ENCODE results near the gene TNFAIP1.
"Not testable (repeated sequence)": the region's sequence is repeated elsewhere in the genome, so short reads cannot be mapped to it uniquely, and the experiment has no call there.

The TNFAIP1 gene

GRCh38 chr17:28335201-28335958, at the start of gene TNFAIP1, which contains the start of gene IFT20:
TSS of gene TNFAIP1 (plus strand) at chr17:28335761. CDS start at chr17:28339522, 3,761 bp downstream.
TSS of gene IFT20 (minus strand) at chr17:28335472. CDS start at chr17:28331985, 3,487 bp downstream.
- peak within 1 kb of the TSS; percentile 64 for H3K27ac ChIP-seq
- H3K9ac ChIP-seq, result peak within 1 kb of the TSS; percentile 84
- no peaks in the 10 kb centered on the region for H3K27me3 ChIP-seq
- no peaks in the 10 kb centered on the region for H3K9me3 ChIP-seq
- peaks cover 76% of the 10 kb centered on the region for H4K20me1 ChIP-seq
- H3K4me2 ChIP-seq, result peak within 1 kb of the TSS; percentile 98
- H3K4me1 ChIP-seq, result peaks cover 25% of the 10 kb centered on the region
- TF ChIP-seq Cebpa-rat (IDR thresholded peaks at IDR 0.05), result no peak
- peak within 1 kb of the TSS; percentile 93 for H3K4me3 ChIP-seq
- H3K36me3 ChIP-seq, result peaks cover 37% of the 10 kb centered on the region

DNA sequence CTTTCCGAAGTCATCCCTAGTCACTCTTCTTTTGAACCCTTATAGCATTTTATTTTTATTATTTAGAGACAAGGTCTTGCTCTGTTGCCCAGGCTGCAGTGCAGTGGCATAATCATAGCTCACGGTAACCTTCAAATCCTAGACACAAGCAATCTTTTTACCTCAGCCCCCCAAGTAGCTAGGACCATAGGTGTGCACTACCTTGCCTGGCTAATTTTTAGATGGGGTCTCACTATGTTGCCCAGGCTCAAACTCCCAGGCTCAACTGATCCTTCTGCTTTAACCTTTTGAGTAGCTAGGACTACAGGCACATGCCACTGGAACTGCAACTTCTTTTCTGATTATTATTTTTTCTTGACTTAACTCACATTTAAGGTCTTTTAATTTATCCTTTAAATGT, 49.6 kb upstream of the TNFAIP1 start:
- no peaks in the 10 kb centered on the region for H3K4me1 ChIP-seq
- no peaks in the 10 kb centered on the region for H4K20me1 ChIP-seq
- no peak overlapping the region for H3K9ac ChIP-seq
- H3K27me3 ChIP-seq, result peaks cover 7% of the 10 kb centered on the region
- no peak for TF ChIP-seq Cebpa-rat (IDR thresholded peaks at IDR 0.05)
- H3K27ac ChIP-seq, result no peak overlapping the region
- H3K9me3 ChIP-seq, result no peaks in the 10 kb centered on the region
- H3K4me3 ChIP-seq, result no peak overlapping the region
- no peaks in the 10 kb centered on the region for H3K36me3 ChIP-seq
- H3K4me2 ChIP-seq, result no peak overlapping the region

DNA sequence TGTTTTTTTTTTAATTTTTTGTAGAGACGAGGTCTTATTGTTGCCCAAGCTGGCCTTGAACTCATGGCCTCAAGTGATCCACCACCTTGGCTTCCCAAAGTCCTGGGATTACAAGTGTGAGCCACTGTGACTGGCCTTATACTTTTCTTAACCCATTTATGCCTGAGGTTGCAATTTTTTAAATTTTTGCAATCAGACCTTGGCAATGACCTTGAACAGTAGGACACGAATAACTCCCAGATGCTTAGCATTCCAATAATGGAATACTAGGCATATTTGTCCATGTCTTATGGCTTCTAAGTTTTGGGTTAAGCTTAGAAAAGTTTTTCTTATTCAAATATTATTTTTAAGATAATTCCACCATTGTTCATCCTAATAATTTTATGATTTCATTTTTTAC, 44.9 kb upstream of the TNFAIP1 start:
- H3K4me3 ChIP-seq, result no peak overlapping the region
- no peaks in the 10 kb centered on the region for H4K20me1 ChIP-seq
- H3K4me2 ChIP-seq, result no peak overlapping the region
- no peak overlapping the region for H3K27ac ChIP-seq
- H3K36me3 ChIP-seq, result no peaks in the 10 kb centered on the region
- no peaks in the 10 kb centered on the region for H3K9me3 ChIP-seq
- H3K4me1 ChIP-seq, result no peaks in the 10 kb centered on the region
- no peak overlapping the region for H3K9ac ChIP-seq
- TF ChIP-seq Cebpa-rat (IDR thresholded peaks at IDR 0.05), result no peak
- no peaks in the 10 kb centered on the region for H3K27me3 ChIP-seq

GRCh38 chr17:28291780-28292330, 43.7 kb upstream of the TNFAIP1 start:
- Histone ChIP-seq H3K27me3 (no peaks in the 10 kb centered on the region), H3K27ac (no peak overlapping the region), H3K4me1 (no peaks in the 10 kb centered on the region), H3K9me3 (no peaks in the 10 kb centered on the region), H3K36me3 (no peaks in the 10 kb centered on the region), H3K4me2 (no peak overlapping the region), H4K20me1 (no peaks in the 10 kb centered on the region), H3K9ac (no peak overlapping the region), H3K4me3 (no peak overlapping the region)
- TF ChIP-seq Cebpa-rat (IDR thresholded peaks at IDR 0.05), result no peak

- not testable (repeated sequence) for H4K20me1 ChIP-seq, H3K27ac ChIP-seq, H3K4me2 ChIP-seq
Observed at GRCh38 chr17:28292878-28293277, 42.7 kb upstream of the TNFAIP1 start.

GRCh38 chr17:28293994-28294393, 41.6 kb upstream of the TNFAIP1 start:
- no peak overlapping the region for H3K27ac ChIP-seq
- no peaks in the 10 kb centered on the region for H4K20me1 ChIP-seq
- H3K4me2 ChIP-seq, result no peak overlapping the region
- H3K27me3 ChIP-seq, result no peaks in the 10 kb centered on the region
- H3K4me1 ChIP-seq, result no peaks in the 10 kb centered on the region
- TF ChIP-seq Cebpa-rat (IDR thresholded peaks at IDR 0.05), result no peak
- H3K9ac ChIP-seq, result no peak overlapping the region
- H3K4me3 ChIP-seq, result no peak overlapping the region
- no peaks in the 10 kb centered on the region for H3K36me3 ChIP-seq
- no peaks in the 10 kb centered on the region for H3K9me3 ChIP-seq

More at GRCh38 chr17:28292878-28293277, 42.7 kb upstream of the TNFAIP1 start:
- not testable (repeated sequence) for H3K9me3 ChIP-seq, H3K4me3 ChIP-seq, H3K4me1 ChIP-seq, H3K9ac ChIP-seq, H3K27me3 ChIP-seq, H3K36me3 ChIP-seq

- Histone ChIP-seq H3K36me3 (no peaks in the 10 kb centered on the region), H3K27ac (no peak overlapping the region), H3K4me2 (no peak overlapping the region), H3K4me3 (no peak overlapping the region), H3K27me3 (no peaks in the 10 kb centered on the region), H4K20me1 (no peaks in the 10 kb centered on the region), H3K4me1 (peaks cover 8% of the 10 kb centered on the region), H3K9ac (no peak overlapping the region), H3K9me3 (no peaks in the 10 kb centered on the region)
- TF ChIP-seq Cebpa-rat (IDR thresholded peaks at IDR 0.05), result no peak
Observed at GRCh38 chr17:28295677-28296578, 39.6 kb upstream of the TNFAIP1 start.

DNA sequence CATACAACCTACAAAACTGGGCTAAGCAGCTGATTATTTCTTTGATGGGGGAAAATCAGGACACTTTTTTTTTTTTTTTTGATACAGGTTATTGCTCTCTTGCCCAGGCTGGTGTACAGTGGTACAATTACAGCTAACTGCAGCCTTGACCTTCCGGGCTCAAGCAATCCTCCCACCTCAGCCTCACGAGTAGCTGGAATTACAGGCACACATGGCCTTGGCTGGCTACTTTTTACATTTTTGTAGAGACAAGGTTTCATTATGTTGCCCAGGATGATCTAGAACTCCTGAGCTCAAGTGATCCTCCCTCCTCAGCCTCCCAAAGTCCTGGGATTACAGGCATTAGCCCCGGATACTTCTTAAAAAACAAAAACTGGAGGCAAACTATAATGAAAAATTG, 37.1 kb upstream of the TNFAIP1 start:
- H4K20me1 ChIP-seq, result no peaks in the 10 kb centered on the region
- no peaks in the 10 kb centered on the region for H3K9me3 ChIP-seq
- no peak for TF ChIP-seq Cebpa-rat (IDR thresholded peaks at IDR 0.05)
- no peak overlapping the region for H3K4me2 ChIP-seq
- peaks cover 8% of the 10 kb centered on the region for H3K4me1 ChIP-seq
- H3K9ac ChIP-seq, result no peak overlapping the region
- no peak overlapping the region for H3K27ac ChIP-seq
- H3K4me3 ChIP-seq, result no peak overlapping the region
- H3K36me3 ChIP-seq, result no peaks in the 10 kb centered on the region
- H3K27me3 ChIP-seq, result no peaks in the 10 kb centered on the region

GRCh38 chr17:28306954-28307401, 28.6 kb upstream of the TNFAIP1 start:
- TF ChIP-seq Cebpa-rat (IDR thresholded peaks at IDR 0.05), result no peak
- H4K20me1 ChIP-seq, result no peaks in the 10 kb centered on the region
- no peaks in the 10 kb centered on the region for H3K9me3 ChIP-seq
- no peaks in the 10 kb centered on the region for H3K27me3 ChIP-seq
- no peaks in the 10 kb centered on the region for H3K4me1 ChIP-seq
- H3K36me3 ChIP-seq, result no peaks in the 10 kb centered on the region
- no peak overlapping the region for H3K4me2 ChIP-seq
- no peak overlapping the region for H3K27ac ChIP-seq
- no peak overlapping the region for H3K4me3 ChIP-seq
- no peak overlapping the region for H3K9ac ChIP-seq

GRCh38 chr17:28313841-28314240, 21.7 kb upstream of the TNFAIP1 start:
- no peaks in the 10 kb centered on the region for H3K36me3 ChIP-seq
- no peaks in the 10 kb centered on the region for H3K9me3 ChIP-seq
- no peak for TF ChIP-seq Cebpa-rat (IDR thresholded peaks at IDR 0.05)
- no peak overlapping the region for H3K4me2 ChIP-seq
- H4K20me1 ChIP-seq, result no peaks in the 10 kb centered on the region
- H3K9ac ChIP-seq, result no peak overlapping the region
- H3K27ac ChIP-seq, result no peak overlapping the region
- H3K4me3 ChIP-seq, result no peak overlapping the region
- H3K4me1 ChIP-seq, result peaks cover 13% of the 10 kb centered on the region
- H3K27me3 ChIP-seq, result no peaks in the 10 kb centered on the region
